H1 (cell line): ENCODE measurements around the gene MIX23. TPM values are rescaled to one million over a fixed set of nuclear protein-coding genes. Genes with fewer than 3 reads are reported as not detected.
A peak's percentile ranks its signal among the peaks of the same experiment; 100 is the strongest.

ENCODE experiments used
- CTCF ChIA-PET: fragments of 300-600 bp; sonication (Branson Sonifier 250); formaldehyde crosslinking; loops from one replicate; lab custom pipeline; 2021; ENCODE audit not compliant: partially characterized antibody; lab: Charles Lee
- POLR2A ChIA-PET: fragments of 300-600 bp; sonication (Branson Sonifier 250); formaldehyde crosslinking; loops from one replicate; lab custom pipeline; 2021; ENCODE audit warnings: inconsistent platforms; ENCODE audit not compliant: partially characterized antibody; lab: Charles Lee
- DNase-seq, 2 experiments: peaks; one replicate each; pipeline versions ENCODE4 v3.0.0 to v3.0.0-alpha.2; 2010 to 2022; ENCODE audit warnings: low spot score in 2 of 2, low read depth in 1 of 2, mixed read lengths in 1 of 2
- FAIRE-seq: peaks from 2 replicates; lab custom pipeline; 2011; peaks lifted over from hg19 to GRCh38; lab: Jason Lieb, UNC
- H2AFZ ChIP-seq: 2 replicates; pipeline ENCODE4 v1.8.1; 2012; ENCODE audit warnings: low read length, inconsistent platforms
- H2AK5ac ChIP-seq: 2 replicates; pipeline ENCODE4 v1.6.1; 2013; ENCODE audit warnings: low read depth, low read length
- H2BK120ac ChIP-seq: replicated peaks from 2 replicates; pipeline ENCODE3; 2013; ENCODE audit warnings: low read depth, low read length, inconsistent platforms
- H2BK12ac ChIP-seq: 2 replicates; pipeline ENCODE4 v1.6.1; 2013; ENCODE audit warnings: low read depth, low read length
- H2BK15ac ChIP-seq: 2 replicates; pipeline ENCODE4 v1.6.1; 2013; ENCODE audit warnings: low read length
- H2BK20ac ChIP-seq: 2 replicates; pipeline ENCODE4 v1.6.1; 2013; ENCODE audit warnings: low read length
- H2BK5ac ChIP-seq: 2 replicates; pipeline ENCODE4 v1.6.1; 2013; ENCODE audit warnings: low read depth, low read length
- H3K14ac ChIP-seq: 2 replicates; pipeline ENCODE4 v1.6.1; 2013; ENCODE audit warnings: inconsistent platforms; ENCODE audit not compliant: insufficient read length
- H3K18ac ChIP-seq: 2 replicates; pipeline ENCODE4 v1.6.1; 2013; ENCODE audit warnings: low read length; ENCODE audit errors: extremely low read depth
- H3K23ac ChIP-seq: 2 replicates; pipeline ENCODE4 v1.6.1; 2013; ENCODE audit warnings: inconsistent platforms; ENCODE audit not compliant: insufficient read length
- H3K23me2 ChIP-seq: 2 replicates; pipeline ENCODE4 v1.6.1; 2013; ENCODE audit warnings: low read depth, low read length
- H3K27ac ChIP-seq: 2 replicates; pipeline ENCODE4 v1.6.1; 2011; ENCODE audit warnings: low read depth, low read length, inconsistent platforms
- H3K27me3 ChIP-seq, 4 experiments: replicated peaks in 1 of 4; 1 replicate in 1 of 4; 2 replicates in 3 of 4; pipeline versions ENCODE4 v1.6.1 to v1.8.1; 2011 to 2013; ENCODE audit warnings: low read length in 3 of 4, mild to moderate bottlenecking in 3 of 4, inconsistent platforms in 2 of 4, mixed read lengths in 2 of 4, moderate library complexity in 1 of 4; ENCODE audit not compliant: control insufficient read depth in 3 of 4, insufficient read depth in 3 of 4; ENCODE audit errors: extremely low read depth in 1 of 4
- H3K36me3 ChIP-seq, 4 experiments: 2 replicates each; pipeline versions ENCODE4 v1.6.1 to v1.8.1; 2011 to 2013; ENCODE audit warnings: mild to moderate bottlenecking in 4 of 4, low read length in 3 of 4, moderate library complexity in 2 of 4, control low read depth in 1 of 4, inconsistent platforms in 1 of 4; ENCODE audit not compliant: insufficient read depth in 4 of 4, control insufficient read depth in 2 of 4
- H3K4ac ChIP-seq: replicated peaks from 2 replicates; pipeline ENCODE3; 2013; ENCODE audit warnings: low read length, low read depth, mixed read lengths, inconsistent platforms; ENCODE audit not compliant: insufficient read length
- H3K4me1 ChIP-seq, 4 experiments: replicated peaks in 1 of 4; 1 replicate in 1 of 4; 2 replicates in 3 of 4; pipeline versions ENCODE4 v1.6.1 to v1.8.1; 2011 to 2013; ENCODE audit warnings: low read length in 3 of 4, inconsistent platforms in 2 of 4, mixed read lengths in 1 of 4; ENCODE audit not compliant: insufficient read depth in 4 of 4, control insufficient read depth in 3 of 4
- H3K4me2 ChIP-seq, 2 experiments: 2 replicates each; pipeline versions ENCODE4 v1.6.1 to v1.8.1; 2011 to 2013; ENCODE audit warnings: low read depth in 2 of 2, low read length in 2 of 2, control low read depth in 1 of 2, inconsistent platforms in 1 of 2, mild to moderate bottlenecking in 1 of 2; ENCODE audit not compliant: insufficient read depth in 1 of 2
- H3K4me3 ChIP-seq, 4 experiments: fragments of 200-600, 300-600 bp in 1 of 4; sonication (generic), shearing (Covaris generic), sonication (Bioruptor Twin) in 1 of 4; 2 replicates each; pipeline versions ENCODE4 v1.5.1 to v1.8.1; 2011 to 2016; ENCODE audit warnings: low read length in 4 of 4, low read depth in 3 of 4, control low read depth in 2 of 4, inconsistent platforms in 2 of 4, mild to moderate bottlenecking in 2 of 4, mixed read lengths in 1 of 4, moderate library complexity in 1 of 4; ENCODE audit not compliant: insufficient read depth in 2 of 4; ENCODE audit errors: extremely low read depth in 1 of 4
- H3K56ac ChIP-seq: replicated peaks from 2 replicates; pipeline ENCODE3; 2013; ENCODE audit warnings: low read depth, mild to moderate bottlenecking, mixed read lengths, low read length, inconsistent platforms; ENCODE audit not compliant: insufficient read length
- H3K79me1 ChIP-seq: 2 replicates; pipeline ENCODE4 v1.6.1; 2013; ENCODE audit warnings: low read depth, low read length, control low read depth
- H3K79me2 ChIP-seq, 2 experiments: 2 replicates each; pipeline versions ENCODE4 v1.6.1 to v1.8.1; 2012 to 2013; ENCODE audit warnings: low read length in 2 of 2, mild to moderate bottlenecking in 2 of 2, inconsistent platforms in 1 of 2; ENCODE audit not compliant: insufficient read depth in 2 of 2, control insufficient read depth in 1 of 2
- H3K9ac ChIP-seq, 4 experiments: replicated peaks in 1 of 4; 1 replicate in 1 of 4; 2 replicates in 3 of 4; pipeline versions ENCODE4 v1.6.1 to v1.8.1; 2011 to 2013; ENCODE audit warnings: low read depth in 3 of 4, low read length in 3 of 4, control low read depth in 2 of 4, mild to moderate bottlenecking in 2 of 4, moderate library complexity in 2 of 4, inconsistent platforms in 1 of 4; ENCODE audit errors: extremely low read depth in 1 of 4
- H3K9me3 ChIP-seq, 2 experiments: 2 replicates each; pipeline versions ENCODE4 v1.6.1 to v1.8.1; 2012 to 2013; ENCODE audit warnings: mild to moderate bottlenecking in 2 of 2, moderate library complexity in 2 of 2, control low read depth in 1 of 2, inconsistent platforms in 1 of 2, low read depth in 1 of 2, low read length in 1 of 2, mixed read lengths in 1 of 2; ENCODE audit not compliant: insufficient read depth in 2 of 2
- H4K20me1 ChIP-seq, 2 experiments: replicated peaks in 1 of 2; 2 replicates each; pipeline versions ENCODE3 to v1.8.1; 2011 to 2013; ENCODE audit warnings: inconsistent platforms in 2 of 2, low read length in 2 of 2, mild to moderate bottlenecking in 1 of 2; ENCODE audit not compliant: insufficient read depth in 2 of 2, control insufficient read depth in 1 of 2
- H4K5ac ChIP-seq: 2 replicates; pipeline ENCODE4 v1.6.1; 2013; ENCODE audit warnings: low read length, low read depth, mixed read lengths, inconsistent platforms; ENCODE audit not compliant: insufficient read length
- H4K8ac ChIP-seq: 2 replicates; pipeline ENCODE4 v1.8.0; 2013; ENCODE audit warnings: mild to moderate bottlenecking, moderate library complexity, low read length, inconsistent platforms; ENCODE audit not compliant: insufficient read depth; ENCODE audit errors: extremely low read depth
- H4K91ac ChIP-seq: replicated peaks from 2 replicates; pipeline ENCODE3; 2013; ENCODE audit warnings: low read length, mixed read lengths, inconsistent platforms; ENCODE audit not compliant: insufficient read length
- ASH2L ChIP-seq: fragments of 200-600, 300-600 bp; sonication (generic); IDR thresholded peaks from one replicate; pipeline ENCODE4 v1.7.1; 2017; ENCODE audit warnings: low read length
- ATF3 ChIP-seq: IDR thresholded peaks from 2 replicates; pipeline ENCODE4 v1.6.1; 2011; ENCODE audit warnings: low read depth, mild to moderate bottlenecking, low read length; ENCODE audit not compliant: insufficient read depth
- BRCA1 ChIP-seq: IDR thresholded peaks from 2 replicates; pipeline ENCODE4 v1.6.1; 2012; ENCODE audit warnings: low read depth, low read length, improper control_type of control experiment
- CHD2 ChIP-seq: IDR thresholded peaks from 2 replicates; pipeline ENCODE4 v1.6.1; 2012; ENCODE audit warnings: low read length, improper control_type of control experiment
- GABPA ChIP-seq: IDR thresholded peaks from 2 replicates; pipeline ENCODE4 v1.6.1; 2011; ENCODE audit warnings: mild to moderate bottlenecking, low read length, moderate library complexity, borderline replicate concordance; ENCODE audit not compliant: insufficient read depth
- RXRA ChIP-seq: IDR thresholded peaks from 2 replicates; pipeline ENCODE4 v1.6.1; 2011; ENCODE audit warnings: low read depth, mild to moderate bottlenecking, low read length, moderate library complexity; ENCODE audit not compliant: insufficient read depth
- TAF1 ChIP-seq: IDR thresholded peaks from 2 replicates; pipeline ENCODE4 v1.6.1; 2011; ENCODE audit warnings: mild to moderate bottlenecking, low read depth, low read length
- TBP ChIP-seq: IDR thresholded peaks from 2 replicates; pipeline ENCODE4 v1.6.1; 2011; ENCODE audit warnings: low read depth, low read length, improper control_type of control experiment
- ZNF274 ChIP-seq: IDR thresholded peaks from 2 replicates; pipeline ENCODE4 v1.7.0; 2012; ENCODE audit warnings: low read length, borderline replicate concordance; ENCODE audit errors: extremely low read depth
- WGBS, 2 experiments: shearing (Covaris generic) in 1 of 2; methylation state at CpG; one replicate each; pipeline versions ENCODE4 v1.1.6 to v1.1.7; 2013 to 2015; ENCODE audit warnings: low lambda C conversion rate in 2 of 2, mixed read lengths in 2 of 2, inconsistent platforms in 1 of 2, low coverage in 1 of 2, missing lambda C conversion rate in 1 of 2; ENCODE audit not compliant: insufficient replicate concordance in 2 of 2, insufficient coverage in 1 of 2, insufficient read length in 1 of 2; ENCODE audit errors: extremely low coverage in 1 of 2, missing lambda C conversion rate in 1 of 2; 5-methylcytosine and 5-hydroxymethylcytosine counted together
- polyA plus RNA-seq, 7 experiments: library from polyadenylated mRNA; depleted of rRNA in 3 of 7; stranded (reverse) in 5 of 7; unstranded in 2 of 7; fragments of >200 nt in 5 of 7; fragments of 200-250 nt in 2 of 7; gene quantifications; 1 replicate in 5 of 7; 2 replicates in 1 of 7; 4 replicates in 1 of 7; pipeline versions ENCODE4 v1.2.1 to v1.2.3, GENCODE V29; 2011 to 2013; ENCODE audit warnings: missing spikeins in 2 of 7, mixed read lengths in 2 of 7
- total RNA-seq: library from RNA; stranded (reverse); fragmentation: NEBNext Ultra II Directional; extraction: Animal tissue kit (Norgen Biotek cat#: 25700); gene quantifications from 2 replicates; pipeline ENCODE4 v1.2.1, GENCODE V29; 2021

Gene MIX23
- total and polyA plus RNA-seq, 2 of the 8 experiments (the other 6 are each of a cell fraction or from before 2014, with no cell fraction given) = 22.1 to 69.6 TPM

DNA sequence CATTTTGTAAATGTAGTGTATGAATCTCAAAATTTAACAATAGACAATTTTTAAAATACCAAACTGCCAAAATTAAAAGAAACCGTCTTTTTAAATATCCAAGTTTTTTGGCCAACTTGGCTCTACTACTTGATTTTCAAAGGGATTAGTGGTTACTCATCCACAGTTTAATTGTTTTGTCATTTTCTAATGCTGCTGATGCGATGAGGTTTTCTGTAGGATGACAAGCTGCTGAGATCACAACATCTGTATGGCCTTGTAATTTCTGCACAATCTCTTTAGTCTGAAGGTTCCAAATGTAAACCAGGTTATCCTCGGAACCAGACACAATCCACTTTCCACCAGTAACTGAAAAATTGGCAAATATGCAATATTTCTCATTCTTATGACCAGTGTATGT is 31.4 kb upstream of the MIX23 start:
- Histone ChIP-seq H3K79me2 (peaks cover 0 to 23% of the 10 kb centered on the region in 2 experiments; a peak in 2 of 4 replicates), H2BK5ac (no peak overlapping the region), H3K27me3 (no peaks in the 10 kb centered on the region), H2AK5ac (no peak overlapping the region), H3K23me2 (peaks cover 3% of the 10 kb centered on the region), H3K36me3 (peaks cover 0 to 10% (median 6%) of the 10 kb centered on the region in 4 experiments; a peak in 3 of 8 replicates), H2BK120ac (no peak overlapping the region), H4K5ac (no peak overlapping the region), H3K23ac (no peak overlapping the region), H3K4me3 (no peak overlapping the region), H4K91ac (no peak overlapping the region), H4K8ac (no peak overlapping the region), H3K27ac (no peak overlapping the region), H3K9me3 (no peaks in the 10 kb centered on the region), H3K18ac (no peak overlapping the region), H3K4ac (no peak overlapping the region), H3K56ac (no peak overlapping the region), H3K4me2 (peak overlapping the region in 1 of 2 experiments; percentile 77; a peak in 1 of 4 replicates), H3K9ac (no peak overlapping the region), H4K20me1 (no peaks in the 10 kb centered on the region)
- ChIA-PET CTCF (interaction anchor here (3.2 to 3.9 kb wide), 2 partner anchors 22 to 29 kb away, joined by 16 to 17 read pairs; partner anchors contain the start of gene FAM162A), POLR2A (interaction anchor here (1.1 to 4.0 kb wide), 2 partner anchors 31 kb away, joined by 3 to 29 read pairs; partner anchors contain the start of genes FAM162A and MIX23)
- WGBS, 2 experiments = 95% methylated on average over 3 of the region's 3 CpGs; no CpG with 5 or more reads in 1 of the 2 experiments
- FAIRE-seq = no peak
- DNase-seq = no peak
- TF ChIP-seq ZNF274 = no peak
- TF ChIP-seq TAF1 = no peak
- TF ChIP-seq ASH2L = no peak
- no peak for TF ChIP-seq RXRA
- no peak for TF ChIP-seq TBP
- no peak for TF ChIP-seq BRCA1
- no peak for TF ChIP-seq CHD2
- TF ChIP-seq GABPA = no peak
- TF ChIP-seq ATF3 = no peak
- TF ChIP-seq, all 59 proteins: peak for 0
- Histone ChIP-seq H3K79me1 (no peaks in the 10 kb centered on the region), H3K4me1 (peaks cover 0 to 7% (median 3%) of the 10 kb centered on the region in 4 experiments; a peak in 1 of 7 replicates), H2BK20ac (no peak overlapping the region), H3K14ac (no peak overlapping the region), H2BK15ac (no peak overlapping the region), H2BK12ac (no peak overlapping the region), H2AFZ (no peak overlapping the region)
